ENCODE measurements around the gene CATSPER4.
"Not testable (repeated sequence)": the region's sequence is repeated elsewhere in the genome, so short reads cannot be mapped to it uniquely, and the experiment has no call there.

The CATSPER4 gene

DNA sequence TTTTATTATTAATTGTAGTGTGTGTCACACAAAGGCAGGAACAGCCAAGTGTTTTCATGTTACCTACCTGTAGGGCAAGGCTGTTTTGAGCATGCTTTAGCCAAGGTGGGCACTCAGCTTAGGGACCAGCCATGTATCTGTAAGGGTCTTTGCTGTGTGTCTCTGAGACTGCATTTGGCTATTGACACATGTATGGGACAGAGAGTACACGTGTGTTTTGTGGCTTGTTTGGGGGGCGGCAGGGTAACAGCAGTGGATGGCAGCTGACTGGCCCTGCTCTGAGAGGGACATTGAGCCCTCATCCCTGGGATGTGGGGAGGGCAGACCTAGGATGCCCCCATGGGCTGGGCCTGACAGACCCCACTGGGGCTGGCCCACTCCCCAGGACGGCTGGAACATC is 6.9 kb downstream of the CATSPER4 start:
- DNase-seq, result no peak

GRCh38 chr1:26197813-26198212 is 7.4 kb downstream of the CATSPER4 start:
- no peak for DNase-seq

- no peak for DNase-seq
Measured at GRCh38 chr1:26200413-26200812, 10.0 kb downstream of the CATSPER4 start.

DNA sequence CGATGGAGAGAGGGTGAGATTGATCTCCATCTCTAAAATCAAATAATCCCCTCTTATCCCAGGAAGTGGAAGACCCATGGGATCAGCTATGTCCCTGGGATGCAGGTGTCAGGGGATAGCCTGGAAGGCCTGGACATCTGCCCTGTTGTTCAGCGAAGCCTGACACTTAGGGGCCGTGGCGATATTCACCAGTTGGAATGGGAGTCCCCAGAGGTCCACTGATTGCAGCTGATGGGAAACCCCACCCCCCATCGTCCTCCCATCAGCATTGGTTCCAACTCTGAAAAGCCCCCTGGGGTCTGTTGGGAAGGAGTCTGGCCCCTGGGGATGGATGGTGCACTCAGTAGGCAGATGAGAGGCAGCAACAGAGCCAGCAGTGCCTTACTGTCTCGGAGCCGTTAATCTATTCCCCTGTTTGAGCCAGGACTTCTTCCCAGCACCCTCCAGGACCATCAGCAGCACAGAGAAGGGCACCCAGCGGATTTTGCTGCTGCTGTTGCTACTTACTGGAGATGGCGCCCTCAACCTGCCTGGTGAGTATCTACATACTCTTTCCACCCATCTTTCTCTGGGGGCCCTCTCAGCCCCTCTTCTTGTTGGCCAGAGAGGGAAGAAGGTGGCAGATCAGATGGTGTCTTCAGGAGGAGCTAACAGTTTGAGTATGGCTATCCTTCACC is 13.4 kb downstream of the CATSPER4 start:
- DNase-seq, result no peak

GRCh38 chr1:26210147-26210870 is 19.9 kb downstream of the CATSPER4 start:
- no peak for DNase-seq

- no peak for DNase-seq
Measured at GRCh38 chr1:26212726-26213125, 22.3 kb downstream of the CATSPER4 start.

- DNase-seq, result no peak
Measured at GRCh38 chr1:26213335-26213905, 23.0 kb downstream of the CATSPER4 start.

GRCh38 chr1:26215246-26215645 is 24.8 kb downstream of the CATSPER4 start:
- no peak for DNase-seq

GRCh38 chr1:26218906-26219494 is 28.6 kb downstream of the CATSPER4 start:
- peak; percentile 64 for DNase-seq

DNA sequence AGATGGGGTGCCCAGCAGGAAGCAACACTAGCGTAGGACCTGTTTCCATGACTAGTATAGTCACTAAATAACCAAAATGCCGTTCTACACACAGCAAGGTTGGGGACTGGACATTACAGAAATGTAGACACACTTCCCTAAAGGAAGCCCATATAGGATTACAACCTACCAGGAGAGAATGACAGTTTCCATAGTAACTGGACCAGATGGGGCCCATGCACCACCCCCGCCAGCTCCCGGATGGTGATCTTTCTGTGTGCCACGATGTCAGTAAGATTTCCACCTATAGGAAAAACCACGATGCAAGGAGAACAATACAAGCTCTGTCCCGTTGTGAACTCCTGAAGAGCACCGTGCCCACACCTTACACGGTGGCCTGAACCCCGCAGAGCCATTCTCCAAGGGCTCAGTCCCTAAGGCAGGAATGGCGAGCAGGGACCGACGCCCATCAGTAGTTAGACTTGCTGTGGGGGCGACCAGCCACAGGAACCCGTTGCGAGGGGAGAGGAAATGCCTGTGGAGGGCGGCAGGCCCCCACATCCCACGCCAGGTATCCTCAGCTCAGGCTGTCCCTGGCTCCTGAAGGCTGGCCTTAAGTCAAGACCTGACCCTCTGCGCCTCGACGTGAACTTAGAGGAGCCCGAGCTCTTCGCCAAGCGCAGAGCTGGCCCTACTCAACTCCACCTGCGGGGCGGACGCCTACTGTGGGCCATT is 30.0 kb downstream of the CATSPER4 start:
- DNase-seq, result no peak

DNA sequence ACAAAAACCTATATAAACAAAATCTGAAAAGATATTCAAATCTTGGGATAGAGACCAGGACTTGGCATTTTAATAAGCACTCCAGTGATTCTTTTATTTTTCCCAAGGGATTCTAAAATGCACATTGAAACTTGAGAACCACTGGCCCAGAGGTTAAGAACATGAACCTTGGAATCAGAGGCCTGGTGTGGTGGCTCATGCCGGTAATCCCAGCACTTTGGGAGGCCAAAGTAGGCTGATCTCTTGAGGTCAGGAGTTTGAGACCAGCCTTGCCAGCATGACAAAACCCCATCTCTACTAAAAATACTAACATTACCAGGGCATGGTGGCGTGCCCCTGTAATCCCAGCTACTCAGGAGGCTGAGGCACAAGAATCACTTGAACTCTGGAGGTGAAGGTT is 30.7 kb downstream of the CATSPER4 start:
- DNase-seq, result no peak

DNA sequence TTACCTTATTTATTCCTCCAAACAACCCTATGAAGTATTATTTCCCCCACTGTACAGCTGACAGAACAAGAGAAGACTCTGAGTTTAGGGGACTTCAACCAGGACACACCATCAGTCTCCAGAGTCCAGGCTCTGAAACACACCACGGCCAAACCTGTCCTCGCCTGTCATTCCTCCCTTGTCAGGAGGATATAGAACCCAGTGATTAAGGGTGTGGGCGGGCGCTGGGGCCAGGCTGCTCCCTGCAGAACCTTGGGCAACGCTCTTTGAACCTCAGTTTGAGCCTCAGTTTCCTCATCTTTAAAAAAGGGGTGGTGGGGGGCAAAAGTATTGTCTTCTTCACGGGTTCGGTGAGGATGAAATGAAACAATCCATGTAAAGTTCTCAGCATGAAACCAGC is 34.2 kb downstream of the CATSPER4 start:
- no peak for DNase-seq

- DNase-seq, result peak; percentile 35
Measured at GRCh38 chr1:26225033-26225831, 34.8 kb downstream of the CATSPER4 start.

DNA sequence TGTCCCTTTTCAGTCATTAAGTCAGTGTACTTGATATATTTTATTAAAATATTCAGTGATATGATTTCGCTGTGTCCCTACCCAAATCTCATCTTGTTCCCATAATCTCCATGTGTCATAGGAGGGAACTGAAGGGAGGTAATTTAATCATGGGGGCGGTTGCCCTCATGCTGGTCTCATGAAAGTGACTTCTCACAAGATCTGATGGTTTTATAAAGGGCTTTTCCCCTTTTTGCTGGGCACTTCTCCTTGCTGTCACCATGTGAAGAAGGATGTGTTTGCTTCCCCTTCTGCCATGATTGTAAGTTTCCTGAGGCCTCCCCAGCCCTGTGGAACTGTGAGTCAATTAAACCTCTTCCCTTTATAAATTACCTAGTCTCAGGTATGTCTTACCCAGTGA is 40.3 kb downstream of the CATSPER4 start:
- DNase-seq, result not testable (repeated sequence)

DNA sequence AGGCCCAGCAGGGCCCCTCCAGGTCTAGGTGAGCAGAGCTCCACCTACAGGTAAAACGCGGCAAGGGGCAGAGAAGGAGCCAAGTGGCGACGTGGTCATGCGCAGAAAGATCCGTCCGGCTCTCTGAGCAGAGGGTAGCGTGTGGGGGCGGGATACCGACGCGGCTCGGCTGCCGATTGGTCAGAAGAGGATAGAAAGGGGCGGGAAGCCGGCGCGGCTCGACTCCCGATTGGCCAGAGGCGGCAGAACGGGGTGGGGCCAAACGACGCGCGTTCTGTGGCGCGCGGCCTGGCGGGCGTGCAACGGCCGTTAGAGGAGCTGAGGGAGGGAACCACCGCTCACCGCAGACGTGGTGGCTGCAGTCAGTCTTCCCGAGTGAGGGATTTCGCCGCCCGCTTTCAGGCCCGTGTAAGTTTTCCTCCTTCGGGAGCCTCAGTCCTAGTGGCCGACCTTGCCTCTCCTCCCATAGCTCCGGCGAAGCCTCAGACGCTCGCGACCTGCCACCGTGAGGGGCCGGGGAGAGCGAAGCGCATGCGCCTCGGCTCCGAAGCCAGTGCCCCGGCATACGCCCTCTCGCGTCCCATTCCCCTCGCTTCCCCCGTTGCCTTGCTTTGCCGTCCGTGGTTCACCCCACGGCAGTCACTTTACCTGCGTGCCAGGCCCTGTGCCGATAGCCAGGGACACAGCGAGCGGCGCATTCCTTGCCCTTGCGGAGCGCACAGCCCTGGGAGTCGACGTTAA is 43.7 kb downstream of the CATSPER4 start, which contains the start of gene CEP85:
CEP85 (plus strand) TSS at position 298 of the 741 bp plus-strand sequence. CDS start 5,584 bp downstream, outside the sequence.
- DNase-seq, result peak; percentile 97

GRCh38 chr1:26234644-26235370 is 44.4 kb downstream of the CATSPER4 start:
- DNase-seq, result peak; percentile 77

- DNase-seq, result peak; percentile 63
Measured at GRCh38 chr1:26237230-26237966, 47.0 kb downstream of the CATSPER4 start.

- DNase-seq, result no peak
Measured at GRCh38 chr1:26239936-26240335, 49.5 kb downstream of the CATSPER4 start.

Data from hematopoietic multipotent progenitor cell treated with erythropoietin and hydrocortisone succinate and interleukin-3 and kit ligand, for 8 days (in vitro differentiated cells).